Measurements from ENCODE around the gene FCN3.

DNA sequence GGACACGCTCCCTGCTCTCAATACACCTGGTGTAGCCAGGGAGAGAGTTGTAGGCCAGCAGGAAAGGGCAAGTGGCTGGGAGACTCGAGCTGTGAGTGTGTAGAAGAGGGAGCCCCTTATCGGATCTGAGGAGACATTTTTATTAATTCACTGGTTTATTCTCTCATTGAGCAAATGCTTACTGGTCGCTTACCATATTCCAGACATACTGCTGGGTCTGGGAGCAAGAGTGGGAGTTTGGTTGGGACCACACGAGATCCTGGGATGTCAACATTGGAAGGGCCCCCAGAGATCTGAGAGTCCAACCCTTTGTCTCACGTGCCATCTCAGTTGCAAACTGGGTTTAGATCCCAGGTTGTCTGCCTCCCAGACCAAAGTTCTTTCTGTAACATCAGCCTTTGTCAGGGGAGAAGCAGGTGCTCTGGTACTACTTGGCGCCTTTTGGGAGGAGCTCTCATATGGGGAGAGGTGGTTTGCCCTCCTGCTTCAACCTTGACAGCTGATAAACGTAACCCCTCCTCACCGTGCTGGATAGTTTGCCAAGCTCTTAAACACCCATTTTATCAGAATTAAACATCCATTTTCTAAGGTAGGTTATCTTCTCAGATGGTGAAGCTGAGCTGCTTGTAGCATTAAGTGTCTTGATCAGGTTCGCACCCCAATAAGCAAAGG is 51.9 kb downstream of the FCN3 start:
- no peak for TF ChIP-seq EZH2 (IDR thresholded peaks at IDR 0.05)
- TF ChIP-seq POLR2AphosphoS5 (IDR thresholded peaks at IDR 0.05; ENCODE audit: borderline replicate concordance, low read depth, low read length), result no peak

All from SK-N-MC (cell line).